HK-2 (cell line): ENCODE results near the gene TMEM271.
"Not testable (repeated sequence)": the region's sequence is repeated elsewhere in the genome, so short reads cannot be mapped to it uniquely, and the experiment has no call there.

ENCODE experiments used
- DNase-seq: peaks from one replicate; pipeline ENCODE4 v3.0.0-alpha.2; 2018; ENCODE audit not compliant: unreplicated experiment

TMEM271 gene

GRCh38 chr4:566035-566434 lies 10.1 kb downstream of the TMEM271 start:
- DNase-seq = no peak

- DNase-seq = not testable (repeated sequence)
Observed at GRCh38 chr4:565614-566013, 10.5 kb downstream of the TMEM271 start.

- not testable (repeated sequence) for DNase-seq
Observed at GRCh38 chr4:562458-562857, 13.6 kb downstream of the TMEM271 start.

GRCh38 chr4:561426-561825 lies 14.7 kb downstream of the TMEM271 start:
- DNase-seq = no peak

GRCh38 chr4:560731-561291 lies 15.3 kb downstream of the TMEM271 start:
- DNase-seq = no peak

GRCh38 chr4:560061-560460 lies 16.0 kb downstream of the TMEM271 start:
- DNase-seq = no peak

GRCh38 chr4:555566-556275 lies 20.4 kb downstream of the TMEM271 start:
- DNase-seq = no peak

- not testable (repeated sequence) for DNase-seq
Observed at GRCh38 chr4:554793-555320, 21.2 kb downstream of the TMEM271 start.

GRCh38 chr4:552019-552418 lies 24.1 kb downstream of the TMEM271 start:
- no peak for DNase-seq

GRCh38 chr4:550268-550667 lies 25.8 kb downstream of the TMEM271 start:
- DNase-seq = not testable (repeated sequence)

- DNase-seq = no peak
Observed at GRCh38 chr4:548976-549375, 27.1 kb downstream of the TMEM271 start.

GRCh38 chr4:545612-546011 lies 30.5 kb downstream of the TMEM271 start:
- no peak for DNase-seq

- no peak for DNase-seq
Observed at GRCh38 chr4:544386-545105, 31.5 kb downstream of the TMEM271 start.

- no peak for DNase-seq
Observed at GRCh38 chr4:541271-541670, 34.8 kb downstream of the TMEM271 start.

- DNase-seq = no peak
Observed at GRCh38 chr4:538542-539142, 37.5 kb downstream of the TMEM271 start.

GRCh38 chr4:537436-538264 lies 38.4 kb downstream of the TMEM271 start:
- no peak for DNase-seq

- DNase-seq = no peak
Observed at GRCh38 chr4:536351-536972, 39.6 kb downstream of the TMEM271 start.

- DNase-seq = no peak
Observed at GRCh38 chr4:535924-536281, 40.2 kb downstream of the TMEM271 start.

GRCh38 chr4:535181-535923 lies 40.7 kb downstream of the TMEM271 start:
- no peak for DNase-seq

GRCh38 chr4:534576-535151 lies 41.4 kb downstream of the TMEM271 start:
- no peak for DNase-seq
